ENCODE results near the gene B3GNT7. TPM values are rescaled to one million over a fixed set of nuclear protein-coding genes. Genes with fewer than 3 reads are reported as not detected.

The B3GNT7 gene
- total and polyA plus RNA-seq, 2 of the 4 experiments (the other 2 are of a cell fraction) = under 0.01 to 0.03 TPM

- Histone ChIP-seq H3K4me2 (ENCODE audit: low read depth, low read length) (no peak overlapping the region), H3K27ac (ENCODE audit: insufficient read depth, low read length) (no peak overlapping the region), H2BK15ac (ENCODE audit: low read depth, low read length) (no peak overlapping the region), H3K23ac (ENCODE audit: low read depth, low read length) (no peak overlapping the region), H3K9me1 (ENCODE audit: insufficient read depth, low read length) (no peaks in the 10 kb centered on the region), H3K79me1 (ENCODE audit: low read depth in 1 of 2, low read length in 2 of 2) (no peaks in the 10 kb centered on the region), H3K4me1 (ENCODE audit: control insufficient read depth, insufficient read depth, low read length) (peaks cover 9% of the 10 kb centered on the region), H3K18ac (ENCODE audit: low read depth, low read length) (no peak overlapping the region), H3K27me3 (ENCODE audit: control insufficient read depth, insufficient read depth, low read length) (no peaks in the 10 kb centered on the region), H2AK5ac (ENCODE audit: low read depth, low read length) (no peak overlapping the region), H3K56ac (ENCODE audit: extremely low read depth, insufficient read depth, low read length) (no peak overlapping the region), H2BK20ac (ENCODE audit: low read depth, low read length) (no peak overlapping the region), H4K8ac (ENCODE audit: low read depth in 2 of 2, low read length in 2 of 2) (no peak overlapping the region), H3K9ac (ENCODE audit: low read depth, low read length) (no peak overlapping the region), H3K4me3 (ENCODE audit: insufficient read depth, low read depth, low read length) (no peak overlapping the region), H2AFZ (replicated peaks; ENCODE audit: low read length, poor library complexity) (no peak overlapping the region), H3K36me3 (ENCODE audit: control insufficient read depth, insufficient read depth, low read length) (no peaks in the 10 kb centered on the region), H3K9me3 (ENCODE audit: control insufficient read depth, insufficient read depth, low read length) (peaks cover 4% of the 10 kb centered on the region), H3K4ac (ENCODE audit: low read depth, low read length) (no peak overlapping the region), H2BK120ac (ENCODE audit: low read depth, low read length) (no peak overlapping the region), H4K91ac (ENCODE audit: insufficient read depth, low read depth, low read length) (no peak overlapping the region), H2BK5ac (ENCODE audit: low read depth, low read length, poor library complexity, severe bottlenecking) (no peak overlapping the region), H2AK9ac (replicated peaks; ENCODE audit: low read depth, low read length, poor library complexity) (no peak overlapping the region), H4K5ac (ENCODE audit: low read depth, low read length) (no peak overlapping the region), H4K20me1 (ENCODE audit: insufficient read depth, low read length) (no peaks in the 10 kb centered on the region), H3K14ac (replicated peaks; ENCODE audit: low read depth, low read length) (no peak overlapping the region)
- no CpG with 5 or more reads among the region's 2 CpGs for WGBS, 2 experiments (ENCODE audit: extremely low coverage in 2 of 2, insufficient read length in 1 of 2)
- no TSS peak for BruUV-seq (replicated peaks)
- in situ Hi-C loops (cut with MboI; ENCODE audit: low sequenced_read_pairs) (no loop called here), dilution Hi-C loops (cut with HindIII; ENCODE audit: low sequenced_read_pairs, unreplicated experiment) (no loop called here), intact Hi-C loops (cut with micrococcal nuclease) (no loop called here)
- ATAC-seq (ENCODE audit: low read depth) (no peak), DNase-seq (no peak)
- ChIA-PET CTCF (no interaction called here), POLR2A (ENCODE audit: unreplicated experiment) (no interaction called here)
- no peak for TF ChIP-seq BHLHE40 (IDR thresholded peaks at IDR 0.05; ENCODE audit: low read depth, low read length)
- peak; percentile 39; the same call in 1 of the 2 replicates for TF ChIP-seq CEBPB (IDR thresholded peaks at IDR 0.05; ENCODE audit: low read depth, low read length)
Measured at GRCh38 chr2:231384970-231385369, 10.5 kb upstream of the B3GNT7 start.

All from IMR-90 (cell line).